ENCODE data around the gene HPX.
A peak's percentile ranks its signal among the peaks of the same experiment; 100 is the strongest.

Gene HPX, protein sequence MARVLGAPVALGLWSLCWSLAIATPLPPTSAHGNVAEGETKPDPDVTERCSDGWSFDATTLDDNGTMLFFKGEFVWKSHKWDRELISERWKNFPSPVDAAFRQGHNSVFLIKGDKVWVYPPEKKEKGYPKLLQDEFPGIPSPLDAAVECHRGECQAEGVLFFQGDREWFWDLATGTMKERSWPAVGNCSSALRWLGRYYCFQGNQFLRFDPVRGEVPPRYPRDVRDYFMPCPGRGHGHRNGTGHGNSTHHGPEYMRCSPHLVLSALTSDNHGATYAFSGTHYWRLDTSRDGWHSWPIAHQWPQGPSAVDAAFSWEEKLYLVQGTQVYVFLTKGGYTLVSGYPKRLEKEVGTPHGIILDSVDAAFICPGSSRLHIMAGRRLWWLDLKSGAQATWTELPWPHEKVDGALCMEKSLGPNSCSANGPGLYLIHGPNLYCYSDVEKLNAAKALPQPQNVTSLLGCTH

DNA sequence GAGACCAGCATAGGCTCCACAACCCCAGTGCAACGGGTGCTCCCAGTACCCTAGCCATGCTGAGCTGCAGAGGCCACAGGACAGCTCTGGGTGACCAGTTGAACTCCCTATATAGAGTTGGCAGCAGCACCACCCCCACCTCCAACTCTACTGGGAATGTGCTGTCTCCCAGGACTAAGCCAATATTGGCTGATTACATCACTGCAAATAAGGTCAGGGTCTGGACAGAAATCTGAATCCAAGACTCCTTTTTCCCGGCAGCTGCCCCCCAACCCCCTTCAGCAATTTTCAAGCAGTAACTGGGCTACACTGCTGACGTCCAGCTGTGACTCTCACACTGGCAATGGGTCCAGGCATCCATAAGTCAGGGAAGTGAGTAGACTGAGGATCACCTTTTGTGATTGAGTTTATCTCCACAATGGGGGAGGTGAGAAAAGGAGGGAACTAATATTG is at the start of gene HPX:
Gene HPX, minus strand, starts transcription at position 82 of the 453 bp plus-strand sequence. Its CDS starts 24 bp downstream, at position 58.
- no peak for DNase-seq

DNA sequence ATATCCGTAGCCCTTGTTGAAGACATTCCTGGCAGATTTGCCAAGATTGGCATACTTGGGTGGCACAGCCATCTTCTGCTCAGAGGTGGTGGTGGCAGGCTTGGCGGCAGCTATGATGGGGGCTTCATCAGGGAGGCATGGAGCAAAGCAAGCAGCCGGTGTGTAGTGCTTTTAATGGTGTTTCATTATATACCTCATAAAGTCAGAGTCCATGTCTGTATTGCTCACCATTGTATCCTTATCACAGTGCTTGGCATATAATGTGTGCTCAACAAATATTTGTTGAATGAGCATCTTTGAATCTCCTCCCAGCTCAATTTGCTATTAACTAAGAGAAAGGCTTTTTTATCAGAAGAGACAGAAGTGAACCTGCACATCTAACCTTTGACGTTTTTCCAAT is 48.5 kb upstream of the HPX start:
- no peak for DNase-seq

DNA sequence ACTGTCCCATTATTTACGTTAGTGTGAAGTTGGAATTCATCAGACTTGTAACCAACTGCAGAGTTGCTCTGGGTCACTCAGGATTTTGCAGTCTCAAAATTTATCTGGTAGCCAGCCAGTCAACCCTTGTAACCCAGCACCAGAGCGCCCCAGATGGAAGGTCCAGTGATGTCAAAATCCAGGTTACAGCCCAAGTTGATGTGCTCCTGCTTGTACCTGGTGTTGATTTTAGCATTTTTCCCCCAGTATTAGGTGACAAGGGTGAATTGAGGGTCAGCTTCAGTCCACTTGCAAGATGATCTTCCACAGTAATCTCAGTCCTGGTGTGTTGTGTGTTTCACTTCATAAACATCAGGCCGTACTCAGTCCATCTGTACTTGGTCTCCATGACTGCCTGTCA is 48.0 kb upstream of the HPX start:
- DNase-seq, result no peak

DNA sequence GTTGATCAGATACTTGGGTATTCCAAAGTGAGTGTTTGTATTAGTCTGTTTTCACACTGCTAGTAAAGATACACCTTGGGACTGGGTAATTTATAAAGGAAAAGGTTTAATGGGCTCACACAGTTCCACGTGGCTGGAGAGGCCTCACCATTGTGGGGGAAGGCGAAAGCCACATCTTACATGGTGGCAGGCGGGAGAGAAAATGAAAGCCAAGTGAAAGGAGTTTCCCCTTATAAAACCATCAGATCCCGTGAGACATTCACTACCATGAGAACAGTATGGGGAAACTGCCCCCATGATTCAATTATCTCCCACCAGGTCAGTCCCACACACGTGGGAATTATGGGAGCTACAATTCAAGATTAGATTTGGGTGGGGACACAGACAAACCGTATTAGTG is 47.6 kb upstream of the HPX start:
- DNase-seq, result no peak

DNA sequence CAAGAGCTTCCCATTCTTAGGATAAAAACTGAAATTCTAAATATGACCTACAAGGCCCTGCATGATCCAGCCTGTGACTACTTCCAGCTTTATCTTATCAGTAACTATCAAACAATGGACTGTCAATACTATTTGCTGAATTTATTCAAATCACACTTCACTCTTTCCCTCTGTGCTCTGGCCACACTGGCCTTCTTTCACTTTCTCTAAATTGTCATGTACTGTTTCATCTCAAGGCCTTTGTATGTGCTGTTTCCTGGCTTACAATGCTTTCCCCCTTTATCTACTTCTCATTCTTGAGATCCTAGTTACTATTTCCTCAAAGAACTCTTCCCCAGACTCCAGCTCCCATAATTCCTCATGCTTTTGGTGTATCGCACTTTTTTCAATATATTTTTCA is 46.2 kb upstream of the HPX start:
- no peak for DNase-seq

DNA sequence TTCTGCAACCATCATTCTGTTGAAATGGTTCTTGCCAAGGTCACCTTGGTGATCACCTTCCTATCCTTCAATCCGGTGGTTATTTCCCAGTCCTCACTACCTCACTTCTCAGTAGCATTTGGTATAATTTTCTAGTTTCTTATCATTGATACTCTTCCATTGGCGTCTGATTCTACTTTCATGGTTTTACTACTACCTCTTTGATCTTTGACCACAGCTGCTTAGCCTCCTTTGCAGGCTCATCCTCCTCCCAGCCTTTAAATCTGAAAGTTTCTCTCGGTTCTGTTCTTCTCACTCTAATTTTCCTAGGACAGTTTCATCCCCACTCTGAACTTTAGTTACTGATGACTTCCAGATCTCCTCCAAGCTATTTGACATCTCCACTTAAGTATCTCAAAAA is 45.5 kb upstream of the HPX start:
- no peak for DNase-seq

DNA sequence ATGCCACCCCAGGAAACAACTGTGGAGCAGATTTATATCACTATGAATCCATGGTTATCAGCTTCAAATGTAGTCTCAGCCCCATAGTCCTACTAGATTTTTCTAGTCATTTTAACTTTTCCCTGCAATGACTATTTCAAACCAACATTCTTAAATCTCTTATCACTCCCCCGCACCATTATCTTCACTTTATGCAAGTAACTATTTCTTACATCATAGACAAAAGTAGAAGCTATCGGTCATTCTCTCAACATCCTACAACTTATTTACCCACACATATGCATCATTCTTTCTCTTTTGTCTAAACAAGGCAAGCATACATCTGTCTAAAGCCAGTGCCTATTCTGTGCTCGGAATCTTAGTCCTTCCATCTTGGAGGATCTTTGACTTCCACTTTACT is 44.9 kb upstream of the HPX start:
- no peak for DNase-seq

DNA sequence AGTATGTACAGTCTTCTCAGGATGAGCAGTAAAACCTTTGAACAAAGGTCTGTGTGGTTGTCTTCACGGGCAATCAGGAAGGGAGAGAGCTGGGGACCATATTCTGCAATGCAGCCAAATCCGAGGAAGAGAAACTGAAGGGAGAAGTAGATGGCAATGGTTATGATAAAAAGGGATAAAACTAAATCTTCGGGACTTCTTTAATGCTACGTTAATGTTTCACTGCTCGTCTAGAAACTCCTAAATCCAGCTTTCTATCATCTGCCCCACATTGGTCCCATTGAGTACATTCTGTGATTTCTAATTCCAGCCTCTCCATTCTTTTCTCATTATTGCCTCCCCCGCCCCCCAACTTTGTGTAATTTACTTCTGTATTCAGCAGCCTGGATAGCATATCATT is 42.2 kb upstream of the HPX start:
- DNase-seq, result no peak

DNA sequence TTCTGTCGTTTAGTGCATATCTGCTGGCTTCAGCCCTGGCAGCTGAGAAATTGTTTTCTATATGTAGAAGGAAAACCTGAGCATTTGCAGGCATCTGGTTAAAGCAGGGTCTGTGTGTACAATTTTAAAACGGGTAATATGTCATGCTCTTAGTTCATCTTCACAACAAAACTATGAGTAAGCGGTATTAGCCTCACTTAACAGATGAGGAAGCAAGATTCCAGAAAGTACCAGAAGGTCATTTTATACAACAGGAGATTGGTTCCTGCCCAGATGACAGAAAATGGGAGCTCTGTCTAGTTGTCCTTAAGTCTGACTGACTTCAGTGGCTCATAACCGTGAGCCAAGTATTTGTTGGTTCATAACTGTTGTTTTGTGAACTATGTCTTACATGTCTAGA is 41.7 kb upstream of the HPX start:
- DNase-seq, result no peak

DNA sequence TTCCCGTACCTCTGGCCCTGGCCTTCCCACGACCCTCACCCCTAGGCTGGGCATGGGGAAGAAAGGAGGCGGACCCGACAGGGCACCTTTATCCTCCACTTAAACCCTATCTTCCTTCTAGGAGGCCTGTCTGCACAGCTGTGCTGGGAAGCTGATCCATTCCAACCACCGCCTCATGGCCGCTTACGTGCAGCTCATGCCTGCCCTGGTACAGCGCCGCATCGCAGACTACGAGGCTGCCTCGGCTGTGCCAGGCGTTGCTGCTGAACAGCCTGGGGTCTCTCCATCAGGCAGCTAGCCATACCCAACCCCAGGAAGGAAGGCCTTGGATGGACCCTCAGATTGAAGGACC is 41.1 kb upstream of the HPX start:
- DNase-seq, result no peak

DNA sequence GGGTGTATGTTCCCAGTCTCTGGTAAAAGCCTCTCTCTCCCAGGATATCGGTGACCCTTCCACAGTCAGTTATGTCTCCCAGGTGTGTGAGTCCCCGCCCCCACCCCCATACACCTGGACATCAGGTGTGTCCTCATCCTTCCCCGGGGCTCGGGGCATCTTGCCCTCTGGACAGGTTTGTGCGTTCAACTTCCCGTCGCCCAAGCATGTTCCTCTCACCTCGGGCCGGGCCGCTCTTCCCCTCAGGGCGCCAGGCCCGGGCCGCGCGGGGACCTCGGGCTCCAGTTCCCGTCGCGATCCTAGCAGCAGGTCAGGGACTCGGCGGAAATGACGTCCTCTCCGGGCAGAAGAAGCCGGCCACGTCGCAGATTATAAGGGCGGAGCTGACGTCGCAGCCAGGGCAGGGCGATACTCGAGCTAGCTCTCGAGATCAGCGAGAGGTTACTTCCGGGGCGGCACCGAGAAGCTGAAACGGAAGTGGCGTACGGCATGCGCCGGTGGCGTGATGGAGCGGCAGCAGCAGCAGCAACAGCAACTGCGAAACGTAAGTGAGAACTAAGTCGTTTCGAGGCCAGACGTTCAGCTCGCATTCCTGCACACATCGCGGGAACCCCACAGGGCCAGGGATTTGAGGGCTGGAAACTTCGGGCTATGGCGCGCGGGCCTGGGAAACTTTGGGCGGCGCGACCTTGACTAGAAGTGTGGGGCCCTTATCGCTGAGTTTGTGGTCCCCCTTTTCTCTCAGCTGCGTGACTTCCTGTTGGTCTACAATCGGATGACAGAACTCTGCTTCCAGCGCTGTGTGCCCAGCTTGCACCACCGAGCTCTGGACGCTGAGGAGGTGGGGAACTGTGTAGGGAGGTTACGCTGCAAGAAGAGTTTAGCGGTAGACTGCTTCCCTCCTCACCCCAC is 40.5 kb upstream of the HPX start, which contains the start of the genes ARFIP2 and TIMM10B:
Gene ARFIP2, minus strand, starts transcription at position 320 of the 912 bp plus-strand sequence. CDS start 910 bp downstream, outside the sequence.
Gene TIMM10B, plus strand, starts transcription at position 490 of the 912 bp plus-strand sequence. Its CDS starts 16 bp downstream, at position 506.
- DNase-seq, result peak; percentile 87

DNA sequence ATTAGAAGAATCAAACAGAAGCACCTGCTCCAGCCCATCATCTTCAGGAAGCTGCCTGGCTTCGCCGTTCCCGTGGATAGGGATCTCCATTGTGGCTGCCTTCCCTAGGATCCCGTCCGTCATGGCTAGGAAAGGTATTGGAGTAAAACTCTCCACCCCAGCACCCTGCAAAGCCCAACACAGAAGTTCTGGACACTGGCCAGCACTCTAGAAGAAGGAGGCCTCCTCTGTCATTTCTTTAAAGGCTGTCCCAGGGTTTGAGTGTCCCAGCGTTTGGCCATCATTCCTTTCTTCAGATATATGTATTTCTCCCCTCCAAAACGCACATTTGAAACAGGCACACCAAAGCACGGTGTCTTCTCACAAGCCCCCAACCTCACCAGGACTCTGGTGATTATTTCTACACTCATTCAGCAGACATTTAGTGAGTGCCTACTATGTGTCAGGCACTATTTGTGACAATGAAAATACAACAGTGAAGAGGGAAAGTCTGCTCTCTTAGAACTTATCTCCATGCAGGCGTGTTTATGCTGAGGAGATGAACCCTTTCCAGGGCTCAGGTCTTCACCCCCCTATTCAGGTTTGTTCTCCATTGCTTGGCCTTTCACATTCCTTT is 39.6 kb upstream of the HPX start:
- DNase-seq, result no peak

DNA sequence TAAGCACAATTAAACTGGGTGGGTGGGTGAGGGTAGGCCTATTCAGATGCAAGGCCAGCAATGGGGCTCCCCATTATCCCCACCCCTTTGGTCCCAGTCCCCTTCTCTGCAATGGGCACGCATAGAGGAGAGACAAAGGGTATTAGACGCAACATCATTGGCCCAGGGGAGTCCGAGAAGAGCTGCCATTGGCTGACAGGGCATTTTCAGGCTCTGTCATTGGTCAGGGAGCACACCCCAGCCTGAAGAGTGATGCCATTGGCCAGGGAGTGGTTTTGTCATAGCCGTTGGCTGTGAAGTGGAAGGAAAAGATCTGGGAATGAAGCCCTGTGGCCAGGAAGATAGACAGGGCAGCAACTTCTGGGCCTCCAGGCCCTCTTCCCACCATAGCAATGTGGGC is 35.8 kb upstream of the HPX start:
- DNase-seq, result no peak

DNA sequence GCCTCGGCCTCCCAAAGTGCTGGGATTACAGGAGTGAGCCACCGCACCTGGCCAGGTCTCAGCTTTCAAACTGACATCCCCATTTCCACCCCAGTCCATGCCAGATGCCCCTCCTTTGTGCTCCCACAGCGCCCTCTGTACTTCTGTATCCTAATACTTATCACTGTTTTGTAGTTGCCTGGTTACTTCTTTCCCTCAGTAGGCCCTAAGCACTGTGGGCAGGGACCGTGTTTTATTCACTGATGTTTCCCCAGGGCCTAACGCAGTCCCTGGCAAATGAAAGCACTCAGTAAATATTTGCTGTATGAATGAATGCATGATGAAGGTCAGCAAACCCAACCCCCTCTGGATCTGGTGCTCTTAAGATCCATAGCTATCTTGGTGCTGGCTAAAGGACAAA is 35.1 kb upstream of the HPX start:
- DNase-seq, result no peak

DNA sequence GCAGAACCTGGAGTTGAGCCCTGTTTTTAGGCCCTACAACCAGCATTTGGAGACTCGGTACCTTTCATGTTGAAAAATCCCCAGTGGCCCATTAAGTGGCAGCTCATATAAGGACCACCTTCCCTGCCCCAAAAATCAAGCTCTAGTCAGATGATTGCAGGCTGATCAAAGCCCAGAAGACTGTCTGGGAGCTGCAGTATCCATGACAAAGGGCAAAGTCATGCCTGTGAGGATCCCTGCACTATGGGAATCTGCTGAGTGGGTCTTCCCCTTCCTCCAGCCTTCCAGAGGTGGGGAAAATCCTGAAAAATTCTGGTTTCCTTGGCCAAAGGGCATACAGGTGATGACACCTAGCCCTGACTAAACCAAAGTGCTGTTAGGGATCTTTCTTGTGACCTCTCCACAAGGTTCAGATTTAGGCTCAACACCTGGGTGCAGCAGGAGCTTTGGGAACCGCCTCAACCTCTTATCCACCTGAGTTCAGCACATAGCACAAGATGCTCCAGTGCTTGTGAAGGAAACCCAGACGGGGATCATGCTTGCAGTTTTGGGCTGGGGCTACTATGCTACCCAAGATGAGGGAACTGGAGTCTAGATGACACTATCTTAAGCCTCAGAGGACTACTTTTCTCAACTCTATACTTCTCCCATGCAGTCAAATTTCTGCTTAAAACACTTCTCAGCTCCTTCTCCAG is 34.2 kb upstream of the HPX start:
- DNase-seq, result no peak

DNA sequence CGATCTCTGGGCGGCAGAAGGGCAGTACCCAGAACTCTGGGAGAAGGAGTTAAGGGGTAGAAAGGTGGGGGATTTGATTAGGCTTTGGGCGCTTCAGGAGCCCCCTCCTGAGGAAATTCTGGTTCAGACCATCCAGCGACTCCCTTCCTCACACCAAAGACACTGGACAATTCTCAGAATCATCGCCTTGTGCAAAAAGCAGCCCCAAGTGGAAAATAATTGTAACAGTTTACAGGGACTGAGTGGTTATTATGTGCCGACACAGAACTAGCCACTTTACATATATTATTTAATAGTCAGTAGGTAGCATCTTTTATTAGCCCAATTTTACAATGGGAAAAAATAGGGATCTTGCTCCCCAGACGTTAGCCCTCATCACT is 33.6 kb upstream of the HPX start:
- DNase-seq, result no peak

DNA sequence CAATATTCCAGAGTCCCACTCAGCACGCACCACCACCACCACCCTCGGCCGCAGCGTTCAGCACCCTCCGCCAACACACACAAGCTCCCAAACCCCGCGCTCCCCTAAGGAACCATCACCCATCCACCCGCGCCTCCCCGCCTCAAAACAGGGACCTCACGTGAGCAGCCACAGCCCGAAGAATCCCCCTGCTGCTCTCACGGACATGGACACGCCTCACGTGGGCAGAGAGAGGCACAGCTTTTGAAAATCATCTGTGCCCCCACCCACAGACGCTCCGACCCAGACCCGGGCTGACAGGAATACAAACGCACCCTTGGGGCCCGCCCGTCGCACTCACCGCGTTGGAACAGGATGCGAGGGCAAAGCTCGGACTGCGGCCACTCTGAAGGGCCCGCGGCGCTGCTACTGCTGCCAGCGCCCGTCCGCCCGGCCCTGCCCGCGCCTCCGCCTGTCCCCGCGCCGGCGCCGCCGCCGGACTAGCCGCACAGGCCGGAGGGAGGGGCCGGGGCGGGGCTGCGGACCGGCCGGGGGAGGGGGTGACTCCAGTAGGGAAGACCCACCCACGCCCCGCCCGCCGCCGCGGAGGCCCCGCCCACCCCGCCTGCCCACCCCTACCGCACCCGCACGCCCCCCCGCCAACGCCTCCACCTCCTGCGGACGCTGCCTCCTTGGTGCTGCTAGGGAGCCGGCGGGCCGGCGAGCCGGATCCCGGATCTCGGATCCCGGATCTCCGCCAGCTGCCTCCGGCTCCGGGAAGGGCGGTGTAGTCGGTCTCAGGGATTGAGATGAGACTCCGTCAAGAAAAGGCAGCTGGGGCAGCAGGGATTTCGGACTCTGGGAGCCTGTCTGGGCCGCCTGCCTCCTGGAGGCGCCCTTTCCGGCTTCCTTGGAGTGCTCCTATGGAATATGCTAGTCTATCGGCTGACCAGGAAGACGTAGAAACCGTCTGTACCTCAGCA is 32.9 kb upstream of the HPX start, which contains the start of gene TRIM3:
Gene TRIM3, minus strand, starts transcription at position 491 of the 962 bp plus-strand sequence. CDS start 8,246 bp downstream, outside the sequence.
- peak; percentile 6 for DNase-seq

DNA sequence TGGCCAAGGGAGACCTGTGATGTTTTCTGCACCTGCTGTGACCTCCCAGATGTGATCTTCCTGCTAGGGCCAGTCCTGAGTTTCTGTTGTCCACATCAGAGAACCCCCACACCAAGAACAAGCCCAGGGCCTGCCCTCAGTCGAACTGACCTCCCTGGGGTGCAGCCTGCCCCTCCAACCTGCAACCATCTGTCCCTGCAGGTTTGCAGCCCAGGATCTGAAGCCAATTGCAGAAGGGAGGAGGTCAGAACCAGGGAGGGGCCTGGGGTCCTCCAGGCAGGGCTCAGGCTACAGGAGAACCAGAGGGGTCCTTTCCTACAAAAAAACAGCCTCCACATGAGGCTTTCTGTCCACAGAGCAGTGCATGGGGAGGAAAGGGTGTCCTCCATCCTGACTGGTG is 32.1 kb upstream of the HPX start:
- no peak for DNase-seq

DNA sequence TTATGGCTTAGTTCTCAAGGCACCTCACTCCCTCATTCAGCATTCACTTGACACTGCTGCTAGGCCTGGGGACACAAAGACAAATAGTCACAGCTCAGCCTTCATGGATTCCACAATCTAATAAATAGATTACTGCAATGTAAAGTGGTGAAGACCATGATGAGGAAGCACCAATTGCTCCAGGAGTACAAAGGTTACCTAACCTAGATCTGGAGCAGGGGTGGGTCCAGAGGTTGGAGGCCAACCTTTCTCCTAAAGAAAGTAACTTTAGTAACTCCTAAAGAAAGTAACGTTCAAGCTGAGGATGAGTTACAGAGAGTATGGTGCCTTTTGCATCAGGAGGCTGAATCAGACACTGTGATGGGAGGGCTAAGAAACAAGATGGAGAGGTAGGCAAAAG is 28.8 kb upstream of the HPX start:
- no peak for DNase-seq

DNA sequence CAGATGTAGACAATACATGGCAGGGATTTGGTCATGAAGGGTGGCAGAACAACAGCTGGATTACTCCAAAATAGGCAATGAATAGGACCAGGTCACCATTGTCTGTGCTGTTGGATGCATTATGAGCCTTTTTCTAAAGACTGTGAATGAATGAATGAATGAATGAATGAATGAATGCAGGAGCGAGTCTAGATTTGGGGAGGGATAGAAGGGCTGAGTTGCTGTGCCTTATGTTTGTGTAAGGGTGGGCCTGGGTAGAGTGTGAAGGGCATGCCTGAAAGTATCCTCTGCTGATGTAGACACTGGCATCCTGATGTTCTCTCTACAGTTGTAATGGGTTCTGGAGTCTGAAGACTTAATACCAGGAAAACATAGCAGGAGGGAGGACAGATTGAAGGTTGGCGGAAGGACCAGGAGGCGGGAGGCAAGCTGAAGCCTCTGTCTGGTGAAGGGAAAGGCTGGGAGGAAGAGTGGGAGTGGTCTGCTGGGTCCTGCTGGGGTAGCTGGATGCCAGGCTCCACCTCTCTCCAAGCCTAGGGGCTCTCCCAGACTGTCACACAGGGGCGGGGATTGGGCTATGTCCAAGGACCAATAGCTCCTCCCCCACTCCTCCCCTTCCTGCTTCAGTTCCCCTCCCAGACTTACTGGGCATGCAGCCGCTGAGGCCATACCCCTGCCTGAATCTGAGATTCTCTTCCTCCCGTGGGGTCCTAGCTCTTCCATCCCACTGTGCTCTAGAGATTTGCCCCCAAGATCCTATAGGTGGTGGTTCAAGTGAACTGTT is 28.1 kb upstream of the HPX start:
- DNase-seq, result no peak

DNA sequence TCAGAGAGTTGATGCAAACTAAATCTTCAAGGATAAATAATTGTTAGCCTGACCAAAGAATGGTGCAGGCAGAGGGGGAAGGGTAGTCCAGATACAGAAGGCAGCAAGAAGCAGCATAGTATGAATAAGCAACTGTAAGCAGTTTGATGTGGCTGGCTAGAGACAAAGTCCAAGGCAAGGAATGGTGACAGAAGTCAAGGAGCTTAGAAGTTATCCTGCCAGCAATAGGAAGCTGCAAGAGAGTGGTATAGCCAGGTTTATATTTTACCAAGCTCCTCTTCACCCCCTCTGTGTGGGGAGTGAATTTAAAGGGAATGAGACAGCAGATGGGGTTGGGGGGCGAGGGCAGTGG is 18.3 kb upstream of the HPX start:
- no peak for DNase-seq

Data from NCI-H1694 treated with DMSO at 0.1 percent for 48 hours (cell line).